ENCODE results near the gene PGBD5.

Gene PGBD5

DNA sequence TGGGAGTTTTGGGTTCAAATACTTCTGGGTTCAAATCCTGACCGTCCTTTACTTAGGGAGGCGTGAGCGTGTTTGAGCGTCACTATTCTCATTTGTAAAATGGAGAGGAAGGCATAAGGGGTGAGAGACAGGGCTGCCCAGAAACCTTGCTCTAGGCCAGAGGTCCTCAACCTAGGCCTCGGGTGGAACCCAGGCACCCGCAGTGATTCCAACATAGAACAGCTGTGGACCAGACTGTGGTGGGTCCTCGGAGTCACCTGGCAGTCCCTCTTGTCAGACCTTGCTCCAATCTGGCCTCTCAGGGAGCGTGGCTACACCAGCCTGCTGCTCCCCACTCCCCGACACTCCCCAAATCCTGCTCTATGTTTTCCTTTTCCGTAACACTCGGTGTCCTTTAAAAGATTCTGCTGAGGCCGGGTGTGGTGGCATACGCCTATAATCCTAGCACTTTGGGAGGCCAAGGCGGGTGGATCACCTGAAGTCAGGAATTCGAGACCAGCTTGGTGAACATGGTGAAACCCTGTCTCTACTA lies 116.4 kb downstream of the PGBD5 start:
- TF ChIP-seq, protein P1, sequence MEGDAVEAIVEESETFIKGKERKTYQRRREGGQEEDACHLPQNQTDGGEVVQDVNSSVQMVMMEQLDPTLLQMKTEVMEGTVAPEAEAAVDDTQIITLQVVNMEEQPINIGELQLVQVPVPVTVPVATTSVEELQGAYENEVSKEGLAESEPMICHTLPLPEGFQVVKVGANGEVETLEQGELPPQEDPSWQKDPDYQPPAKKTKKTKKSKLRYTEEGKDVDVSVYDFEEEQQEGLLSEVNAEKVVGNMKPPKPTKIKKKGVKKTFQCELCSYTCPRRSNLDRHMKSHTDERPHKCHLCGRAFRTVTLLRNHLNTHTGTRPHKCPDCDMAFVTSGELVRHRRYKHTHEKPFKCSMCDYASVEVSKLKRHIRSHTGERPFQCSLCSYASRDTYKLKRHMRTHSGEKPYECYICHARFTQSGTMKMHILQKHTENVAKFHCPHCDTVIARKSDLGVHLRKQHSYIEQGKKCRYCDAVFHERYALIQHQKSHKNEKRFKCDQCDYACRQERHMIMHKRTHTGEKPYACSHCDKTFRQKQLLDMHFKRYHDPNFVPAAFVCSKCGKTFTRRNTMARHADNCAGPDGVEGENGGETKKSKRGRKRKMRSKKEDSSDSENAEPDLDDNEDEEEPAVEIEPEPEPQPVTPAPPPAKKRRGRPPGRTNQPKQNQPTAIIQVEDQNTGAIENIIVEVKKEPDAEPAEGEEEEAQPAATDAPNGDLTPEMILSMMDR (IDR thresholded peaks at IDR 0.05; ENCODE audit: low read depth, low read length), result no peak
- no peak overlapping the region for H3K4me3 ChIP-seq (ENCODE audit: low read depth, low read length)
- DNase-seq (ENCODE audit: low read depth, low spot score), result no peak
- in situ Hi-C loops (cut with HindIII; ENCODE audit: low sequenced_read_pairs), result no loop called here

DNA sequence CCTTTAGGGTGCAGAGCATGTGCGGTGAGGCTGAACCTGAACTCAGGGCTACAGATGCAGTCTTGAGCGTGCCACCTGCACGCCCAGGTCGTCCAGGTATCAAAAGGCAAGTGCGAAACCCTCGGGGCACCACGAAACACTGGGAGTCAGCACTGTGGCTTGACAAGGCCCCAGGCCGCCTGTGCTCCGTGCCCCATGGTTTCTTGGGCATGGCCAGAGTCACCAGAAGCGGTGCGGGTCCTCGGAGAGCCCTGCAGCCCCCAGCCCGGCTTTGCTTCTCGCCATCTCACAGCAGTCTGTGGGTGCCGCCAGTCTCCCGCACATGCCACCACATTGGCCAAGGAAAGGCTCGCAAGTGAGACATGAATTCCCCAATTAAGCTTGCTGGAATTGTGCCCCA lies 117.3 kb downstream of the PGBD5 start:
- in situ Hi-C loops (cut with HindIII; ENCODE audit: low sequenced_read_pairs), result no loop called here
- H3K4me3 ChIP-seq (ENCODE audit: low read depth, low read length), result no peak overlapping the region
- TF ChIP-seq, protein P1 (IDR thresholded peaks at IDR 0.05; ENCODE audit: low read depth, low read length), result no peak
- DNase-seq (ENCODE audit: low read depth, low spot score), result no peak

DNA sequence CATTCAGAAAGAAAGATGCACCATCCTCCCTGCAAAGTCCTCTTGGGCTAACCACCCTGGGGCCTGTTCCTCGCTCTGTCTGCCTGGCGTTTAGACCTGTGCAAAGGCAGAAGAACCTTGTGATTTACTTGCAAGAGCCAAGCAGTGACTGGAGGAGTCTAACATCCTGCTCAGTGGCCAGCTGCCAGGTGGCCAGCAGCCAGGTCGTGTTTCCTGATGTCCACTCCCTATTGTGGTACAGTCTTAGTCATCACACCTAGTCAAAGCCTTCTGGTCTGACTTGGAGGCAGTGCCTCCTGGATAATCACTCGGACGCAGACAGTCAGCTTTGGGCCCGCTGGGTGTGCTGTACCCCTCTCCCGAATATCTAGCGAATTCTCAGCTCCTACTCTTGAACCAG lies 118.1 kb downstream of the PGBD5 start:
- H3K4me3 ChIP-seq (ENCODE audit: low read depth, low read length), result no peak overlapping the region
- DNase-seq (ENCODE audit: low read depth, low spot score), result peak; percentile 90
- in situ Hi-C loops (cut with HindIII; ENCODE audit: low sequenced_read_pairs), result no loop called here
- TF ChIP-seq, protein P1 (IDR thresholded peaks at IDR 0.05; ENCODE audit: low read depth, low read length), result no peak

DNA sequence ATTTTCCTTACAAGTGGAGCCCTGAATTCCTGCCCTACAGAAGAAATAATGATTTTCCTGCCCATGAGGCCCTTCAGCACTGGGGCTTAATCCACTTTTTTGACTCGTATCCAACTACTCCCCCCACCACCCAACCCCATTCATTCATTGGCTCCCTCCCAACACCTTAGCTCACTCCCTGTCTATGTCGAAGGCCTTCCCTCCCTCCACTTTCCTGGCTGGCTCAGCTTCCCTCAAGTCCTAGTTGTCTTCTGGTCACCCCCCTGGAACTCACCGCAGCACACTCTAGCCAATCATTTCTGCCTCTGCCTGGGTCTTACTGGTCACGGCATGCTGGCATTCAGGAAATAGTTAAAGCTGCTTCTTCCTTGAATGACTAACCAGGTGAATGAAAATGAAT lies 118.9 kb downstream of the PGBD5 start:
- DNase-seq (ENCODE audit: low read depth, low spot score), result no peak
- in situ Hi-C loops (cut with HindIII; ENCODE audit: low sequenced_read_pairs), result no loop called here
- no peak overlapping the region for H3K4me3 ChIP-seq (ENCODE audit: low read depth, low read length)
- TF ChIP-seq, protein P1 (IDR thresholded peaks at IDR 0.05; ENCODE audit: low read depth, low read length), result no peak

DNA sequence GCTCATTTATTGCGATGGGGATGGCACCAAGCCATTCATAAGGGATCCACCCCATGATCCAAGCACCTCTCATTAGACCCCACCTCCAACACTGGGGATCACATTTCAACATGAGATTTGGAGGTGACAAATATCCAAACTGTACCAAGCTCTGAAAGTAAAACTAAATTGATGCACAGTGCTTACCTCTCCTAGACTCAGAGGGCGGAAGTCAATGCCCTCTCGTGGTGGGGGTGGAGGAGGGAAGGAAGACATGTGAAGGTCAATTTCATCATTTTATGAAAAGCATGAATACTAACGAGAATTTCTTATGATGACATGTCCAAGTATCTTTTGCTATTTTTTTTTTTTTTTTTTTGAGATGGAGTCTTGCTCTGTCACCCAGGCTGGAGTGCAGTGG lies 120.0 kb downstream of the PGBD5 start:
- TF ChIP-seq, protein P1 (IDR thresholded peaks at IDR 0.05; ENCODE audit: low read depth, low read length), result no peak
- no peak for DNase-seq (ENCODE audit: low read depth, low spot score)
- H3K4me3 ChIP-seq (ENCODE audit: low read depth, low read length), result no peak overlapping the region
- in situ Hi-C loops (cut with HindIII; ENCODE audit: low sequenced_read_pairs), result no loop called here

DNA sequence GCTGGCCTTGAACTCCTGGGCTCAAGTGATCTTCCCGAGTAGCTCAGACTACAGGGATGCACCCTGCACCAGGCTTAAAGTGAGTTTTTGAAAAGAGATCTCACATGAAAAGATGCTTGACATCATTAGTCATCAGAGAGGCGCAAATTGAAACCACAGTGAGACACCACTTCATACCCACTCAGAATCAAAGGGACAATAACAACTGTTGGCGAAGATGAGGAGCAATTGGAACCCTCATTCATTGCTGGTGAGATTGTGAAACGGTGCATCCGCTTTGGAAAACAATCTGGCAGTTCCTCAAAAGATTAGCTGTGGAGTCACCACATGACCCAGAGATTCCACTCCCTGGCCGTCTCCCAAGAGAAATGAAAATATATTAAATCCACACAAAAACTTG lies 122.3 kb downstream of the PGBD5 start:
- in situ Hi-C loops (cut with HindIII; ENCODE audit: low sequenced_read_pairs), result no loop called here
- TF ChIP-seq, protein P1 (IDR thresholded peaks at IDR 0.05; ENCODE audit: low read depth, low read length), result no peak
- DNase-seq (ENCODE audit: low read depth, low spot score), result no peak
- no peak overlapping the region for H3K4me3 ChIP-seq (ENCODE audit: low read depth, low read length)

DNA sequence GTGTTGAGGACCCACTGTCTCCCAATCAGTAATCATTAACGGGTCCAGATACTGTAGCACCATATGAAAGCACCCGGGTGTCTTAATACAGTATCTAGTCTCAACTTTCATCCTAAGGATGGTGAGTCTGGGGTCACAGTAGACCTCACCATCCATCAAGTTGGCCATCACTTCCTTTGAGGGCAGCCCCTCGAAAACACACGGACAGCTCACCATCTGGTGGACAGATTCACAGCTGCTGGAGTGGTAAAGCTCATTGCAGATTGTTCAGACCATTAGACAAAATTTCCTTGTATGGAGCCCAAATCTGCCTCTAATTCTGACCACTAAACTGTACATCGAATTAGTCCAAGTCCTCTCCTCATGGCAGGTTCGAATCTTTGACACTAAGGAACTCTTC lies 123.1 kb downstream of the PGBD5 start:
- H3K4me3 ChIP-seq (ENCODE audit: low read depth, low read length), result no peak overlapping the region
- in situ Hi-C loops (cut with HindIII; ENCODE audit: low sequenced_read_pairs), result no loop called here
- no peak for DNase-seq (ENCODE audit: low read depth, low spot score)
- TF ChIP-seq, protein P1 (IDR thresholded peaks at IDR 0.05; ENCODE audit: low read depth, low read length), result peak; percentile 11

Data from astrocyte of the spinal cord (primary cell).